GM12878 (cell line): ENCODE measurements around the gene TRDMT1. TPM values are rescaled to one million over a fixed set of nuclear protein-coding genes. Genes with fewer than 3 reads are reported as not detected.
A peak's percentile ranks its signal among the peaks of the same experiment; 100 is the strongest.

ENCODE experiments used
- ATF2 ChIP-seq: IDR thresholded peaks from 2 replicates; pipeline ENCODE4 v1.6.1; 2012; ENCODE audit warnings: low read length, inconsistent platforms
- BACH1 ChIP-seq: fragments of 450-650 bp; IDR thresholded peaks from 2 replicates; pipeline ENCODE4 v1.6.1; 2017; ENCODE audit warnings: mild to moderate bottlenecking, borderline replicate concordance
- E4F1 ChIP-seq: fragments of 450-650 bp; IDR thresholded peaks from 2 replicates; pipeline ENCODE4 v1.6.1; 2018; ENCODE audit warnings: borderline replicate concordance, mild to moderate bottlenecking; ENCODE audit not compliant: partially characterized antibody
- GATAD2B ChIP-seq: fragments of 450-650 bp; conservative IDR thresholded peaks from 2 replicates; pipeline ENCODE4 v1.6.1; 2017; ENCODE audit warnings: low read depth, mild to moderate bottlenecking, moderate library complexity
- MXI1 ChIP-seq: fragments of 150-350 bp; IDR thresholded peaks from 2 replicates; pipeline ENCODE4 v1.6.1; 2011; ENCODE audit warnings: low read depth, mild to moderate bottlenecking, inconsistent platforms, low read length, improper control_type of control experiment
- NR2C1 ChIP-seq: fragments of 450-650 bp; IDR thresholded peaks from 2 replicates; pipeline ENCODE4 v1.6.1; 2017; ENCODE audit warnings: antibody characterized with exemption, mild to moderate bottlenecking, moderate library complexity
- POLR2A ChIP-seq: IDR thresholded peaks from 2 replicates; pipeline ENCODE4 v1.6.1; 2011; ENCODE audit warnings: low read depth, mild to moderate bottlenecking, low read length
- RB1 ChIP-seq: fragments of 450-650 bp; formaldehyde crosslinking; IDR thresholded peaks from 2 replicates; pipeline ENCODE4 v1.6.1; 2017; ENCODE audit warnings: mild to moderate bottlenecking, borderline replicate concordance
- RELA ChIP-seq: fragments of 450-650 bp; IDR thresholded peaks from 2 replicates; pipeline ENCODE4 v1.8.0; 2014; ENCODE audit warnings: borderline replicate concordance; ENCODE audit not compliant: partially characterized antibody
- USF1 ChIP-seq: IDR thresholded peaks from 2 replicates; pipeline ENCODE4 v1.6.1; 2011; ENCODE audit warnings: borderline replicate concordance, low read depth, mild to moderate bottlenecking, moderate library complexity, mixed read lengths, low read length; ENCODE audit not compliant: insufficient read depth; ENCODE audit errors: extremely low read length
- YY1 ChIP-seq: IDR thresholded peaks from 2 replicates; pipeline ENCODE4 v1.6.1; 2011; ENCODE audit warnings: low read depth, mild to moderate bottlenecking, low read length
- ZNF384 ChIP-seq: IDR thresholded peaks from 2 replicates; pipeline ENCODE4 v1.6.1; 2012; ENCODE audit warnings: low read depth, mild to moderate bottlenecking, low read length, improper control_type of control experiment, borderline replicate concordance
- polyA plus RNA-seq, 11 experiments: library from polyadenylated mRNA; depleted of rRNA in 4 of 11; unstranded in 6 of 11; stranded (reverse) in 5 of 11; fragments of >200 nt; fragmentation: Nextera tagmentation in 4 of 11; fragmentation: Illumina TruSeq in 1 of 11; extraction: Ambion mirVana in 4 of 11; extraction: Trizol in 1 of 11; gene quantifications; 1 replicate in 1 of 11; 2 replicates in 10 of 11; pipeline versions ENCODE4 v1.2.1 to v1.2.3, GENCODE V29; 2011 to 2016; ENCODE audit warnings: inconsistent platforms in 2 of 11, missing spikeins in 2 of 11, low read depth in 1 of 11
- total RNA-seq, 4 experiments: library from RNA; depleted of rRNA in 3 of 4; stranded (reverse); fragments of >200 nt in 3 of 4; fragmentation: Illumina TruSeq in 1 of 4; extraction: Trizol in 1 of 4; gene quantifications; 2 replicates each; pipeline versions ENCODE4 v1.2.1 to v1.2.3, GENCODE V29; 2013 to 2021
- TF ChIP-seq, protein P1 (sequence below): fragments of 450-650 bp; IDR thresholded peaks from 2 replicates; pipeline ENCODE4 v1.6.1; 2016; ENCODE audit warnings: mild to moderate bottlenecking
- TF ChIP-seq, protein P2 (sequence below): fragments of 450-650 bp; formaldehyde crosslinking; IDR thresholded peaks from 2 replicates; pipeline ENCODE4 v1.4.0; 2022; ENCODE audit warnings: mild to moderate bottlenecking, moderate library complexity

Gene TRDMT1
- total and polyA plus RNA-seq, 10 of the 15 experiments (the other 5 are each of a cell fraction or from before 2014, with no cell fraction given): 2.3 to 9.7 (median 4.6) TPM

- TF ChIP-seq E4F1 (no peak), RELA (no peak), NR2C1 (no peak), POLR2A (peak; percentile 83), USF1 (no peak), BACH1 (no peak), ZNF384 (no peak), YY1 (no peak), GATAD2B (no peak), MXI1 (peak; percentile 70), ATF2 (no peak), RB1 (peak; percentile 36; the same call in 1 of the 2 replicates)
- TF ChIP-seq, protein P1, sequence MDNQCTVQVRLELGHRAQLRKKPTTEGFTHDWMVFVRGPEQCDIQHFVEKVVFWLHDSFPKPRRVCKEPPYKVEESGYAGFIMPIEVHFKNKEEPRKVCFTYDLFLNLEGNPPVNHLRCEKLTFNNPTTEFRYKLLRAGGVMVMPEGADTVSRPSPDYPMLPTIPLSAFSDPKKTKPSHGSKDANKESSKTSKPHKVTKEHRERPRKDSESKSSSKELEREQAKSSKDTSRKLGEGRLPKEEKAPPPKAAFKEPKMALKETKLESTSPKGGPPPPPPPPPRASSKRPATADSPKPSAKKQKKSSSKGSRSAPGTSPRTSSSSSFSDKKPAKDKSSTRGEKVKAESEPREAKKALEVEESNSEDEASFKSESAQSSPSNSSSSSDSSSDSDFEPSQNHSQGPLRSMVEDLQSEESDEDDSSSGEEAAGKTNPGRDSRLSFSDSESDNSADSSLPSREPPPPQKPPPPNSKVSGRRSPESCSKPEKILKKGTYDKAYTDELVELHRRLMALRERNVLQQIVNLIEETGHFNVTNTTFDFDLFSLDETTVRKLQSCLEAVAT: peak; percentile 77
- TF ChIP-seq, protein P2, sequence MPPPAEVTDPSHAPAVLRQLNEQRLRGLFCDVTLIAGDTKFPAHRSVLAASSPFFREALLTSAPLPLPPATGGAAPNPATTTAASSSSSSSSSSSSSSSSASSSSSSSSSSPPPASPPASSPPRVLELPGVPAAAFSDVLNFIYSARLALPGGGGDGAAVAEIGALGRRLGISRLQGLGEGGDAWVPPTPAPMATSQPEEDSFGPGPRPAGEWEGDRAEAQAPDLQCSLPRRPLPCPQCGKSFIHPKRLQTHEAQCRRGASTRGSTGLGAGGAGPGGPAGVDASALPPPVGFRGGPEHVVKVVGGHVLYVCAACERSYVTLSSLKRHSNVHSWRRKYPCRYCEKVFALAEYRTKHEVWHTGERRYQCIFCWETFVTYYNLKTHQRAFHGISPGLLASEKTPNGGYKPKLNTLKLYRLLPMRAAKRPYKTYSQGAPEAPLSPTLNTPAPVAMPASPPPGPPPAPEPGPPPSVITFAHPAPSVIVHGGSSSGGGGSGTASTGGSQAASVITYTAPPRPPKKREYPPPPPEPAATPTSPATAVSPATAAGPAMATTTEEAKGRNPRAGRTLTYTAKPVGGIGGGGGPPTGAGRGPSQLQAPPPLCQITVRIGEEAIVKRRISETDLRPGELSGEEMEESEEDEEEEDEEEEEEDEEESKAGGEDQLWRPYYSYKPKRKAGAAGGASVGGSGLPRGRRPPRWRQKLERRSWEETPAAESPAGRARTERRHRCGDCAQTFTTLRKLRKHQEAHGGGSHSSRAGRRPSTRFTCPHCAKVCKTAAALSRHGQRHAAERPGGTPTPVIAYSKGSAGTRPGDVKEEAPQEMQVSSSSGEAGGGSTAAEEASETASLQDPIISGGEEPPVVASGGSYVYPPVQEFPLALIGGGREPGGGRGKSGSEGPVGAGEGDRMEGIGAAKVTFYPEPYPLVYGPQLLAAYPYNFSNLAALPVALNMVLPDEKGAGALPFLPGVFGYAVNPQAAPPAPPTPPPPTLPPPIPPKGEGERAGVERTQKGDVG (CRISPR knock-in tag): no peak
Observed at GRCh38 chr10:17229967-17230682, 28.7 kb upstream of the TRDMT1 start (continued).
